ENCODE results near the gene KRTAP16-1. TPM values are rescaled to one million over a fixed set of nuclear protein-coding genes. Genes with fewer than 3 reads are reported as not detected.

Gene KRTAP16-1
- polyA plus RNA-seq, 1 donor (not counting 4 experiments of a cell fraction or from before 2014, with no cell fraction given), result not detected

DNA sequence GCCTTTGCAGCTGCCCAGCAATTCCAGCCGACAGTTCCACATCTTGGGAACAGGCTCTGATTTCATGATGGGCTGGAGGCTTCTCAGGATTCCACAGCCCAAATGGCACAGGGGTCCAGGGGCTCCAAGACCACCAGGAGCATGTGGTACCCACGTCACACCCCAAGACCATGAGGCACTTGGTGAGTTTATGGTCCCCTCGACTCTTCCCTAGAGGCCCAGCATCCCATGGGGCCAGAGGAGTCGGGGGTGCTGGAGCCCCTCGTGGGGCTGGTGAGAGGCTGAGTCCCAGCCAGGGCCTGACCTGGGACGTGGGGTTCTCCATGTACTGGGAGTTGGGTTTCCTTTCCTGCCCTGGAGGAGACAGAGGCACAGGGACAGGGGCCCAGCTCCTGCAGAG lies 16.5 kb upstream of the KRTAP16-1 start:
- no peak overlapping the region for H2AFZ ChIP-seq (ENCODE audit: control insufficient read depth, low read length)
- FAIRE-seq (no peak), DNase-seq (ENCODE audit: low read depth, low spot score) (no peak)
- H4K20me1 ChIP-seq (ENCODE audit: control insufficient read depth, extremely low read depth, insufficient read depth, low read length), result no peaks in the 10 kb centered on the region
- no peaks in the 10 kb centered on the region for H3K9me3 ChIP-seq (ENCODE audit: control insufficient read depth, low read depth, low read length)
- H3K9me1 ChIP-seq (ENCODE audit: control insufficient read depth, extremely low read depth, insufficient read depth, low read length), result no peaks in the 10 kb centered on the region
- H3K4me3 ChIP-seq (ENCODE audit: control insufficient read depth in 2 of 3, extremely low read depth in 1 of 3, insufficient read depth in 2 of 3, low read depth in 1 of 3, low read length in 3 of 3), result no peak overlapping the region
- dilution Hi-C loops (cut with MboI; ENCODE audit: extremely low pct_ligation_motif_present, low sequenced_read_pairs), result no loop called here
- TF ChIP-seq, protein P1, sequence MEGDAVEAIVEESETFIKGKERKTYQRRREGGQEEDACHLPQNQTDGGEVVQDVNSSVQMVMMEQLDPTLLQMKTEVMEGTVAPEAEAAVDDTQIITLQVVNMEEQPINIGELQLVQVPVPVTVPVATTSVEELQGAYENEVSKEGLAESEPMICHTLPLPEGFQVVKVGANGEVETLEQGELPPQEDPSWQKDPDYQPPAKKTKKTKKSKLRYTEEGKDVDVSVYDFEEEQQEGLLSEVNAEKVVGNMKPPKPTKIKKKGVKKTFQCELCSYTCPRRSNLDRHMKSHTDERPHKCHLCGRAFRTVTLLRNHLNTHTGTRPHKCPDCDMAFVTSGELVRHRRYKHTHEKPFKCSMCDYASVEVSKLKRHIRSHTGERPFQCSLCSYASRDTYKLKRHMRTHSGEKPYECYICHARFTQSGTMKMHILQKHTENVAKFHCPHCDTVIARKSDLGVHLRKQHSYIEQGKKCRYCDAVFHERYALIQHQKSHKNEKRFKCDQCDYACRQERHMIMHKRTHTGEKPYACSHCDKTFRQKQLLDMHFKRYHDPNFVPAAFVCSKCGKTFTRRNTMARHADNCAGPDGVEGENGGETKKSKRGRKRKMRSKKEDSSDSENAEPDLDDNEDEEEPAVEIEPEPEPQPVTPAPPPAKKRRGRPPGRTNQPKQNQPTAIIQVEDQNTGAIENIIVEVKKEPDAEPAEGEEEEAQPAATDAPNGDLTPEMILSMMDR (optimal IDR thresholded peaks at IDR 0.05 in 1 of 3, IDR thresholded peaks at IDR 0.05 in 1 of 3, conservative IDR thresholded peaks at IDR 0.05 in 1 of 3; ENCODE audit: extremely low read depth in 1 of 3, insufficient read depth in 2 of 3, low read length in 3 of 3), result no peak
- TF ChIP-seq EZH2 (IDR thresholded peaks at IDR 0.05; ENCODE audit: low read length), result no peak
- H3K4me1 ChIP-seq (ENCODE audit: control insufficient read depth, extremely low read depth, insufficient read depth, low read length), result no peaks in the 10 kb centered on the region
- H3K27me3 ChIP-seq (ENCODE audit: control insufficient read depth, extremely low read depth, insufficient read depth, low read length), result no peaks in the 10 kb centered on the region
- H3K27ac ChIP-seq (ENCODE audit: control insufficient read depth, insufficient read depth, low read length), result no peak overlapping the region
- no peaks in the 10 kb centered on the region for H3K36me3 ChIP-seq (ENCODE audit: control insufficient read depth in 2 of 2, extremely low read depth in 1 of 2, insufficient read depth in 2 of 2, low read length in 2 of 2)
- H3K4me2 ChIP-seq (ENCODE audit: control insufficient read depth, extremely low read depth, insufficient read depth, low read depth, low read length), result no peak overlapping the region
- no peak overlapping the region for H3K9ac ChIP-seq (ENCODE audit: control insufficient read depth, extremely low read depth, insufficient read depth, low read length)
- no peaks in the 10 kb centered on the region for H3K79me2 ChIP-seq (ENCODE audit: control insufficient read depth, insufficient read depth, low read length)

DNA sequence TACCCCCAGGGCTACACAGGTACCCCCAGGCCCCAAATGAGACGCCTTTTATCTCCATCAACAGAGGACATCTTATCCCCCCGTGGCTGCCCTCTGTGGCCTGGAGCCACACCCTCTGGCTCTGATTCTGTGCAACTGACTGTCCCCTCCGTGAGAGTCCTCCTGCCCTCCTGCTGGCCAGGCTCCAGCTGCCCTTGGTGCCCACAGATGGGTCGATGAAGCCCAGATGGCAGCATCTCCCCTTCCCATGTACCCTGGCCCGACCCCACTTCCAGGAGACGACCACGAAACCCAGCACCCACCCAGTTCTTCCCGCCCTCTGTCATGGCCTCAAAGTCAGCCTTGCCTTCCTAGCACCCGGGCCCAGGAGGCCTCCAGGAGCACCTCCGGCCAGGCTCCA lies 16.0 kb upstream of the KRTAP16-1 start:
- H2AFZ ChIP-seq (ENCODE audit: control insufficient read depth, low read length), result no peak overlapping the region
- dilution Hi-C loops (cut with MboI; ENCODE audit: extremely low pct_ligation_motif_present, low sequenced_read_pairs), result no loop called here
- no peaks in the 10 kb centered on the region for H3K4me1 ChIP-seq (ENCODE audit: control insufficient read depth, extremely low read depth, insufficient read depth, low read length)
- H3K4me2 ChIP-seq (ENCODE audit: control insufficient read depth, extremely low read depth, insufficient read depth, low read depth, low read length), result no peak overlapping the region
- no peak overlapping the region for H3K27ac ChIP-seq (ENCODE audit: control insufficient read depth, insufficient read depth, low read length)
- H3K4me3 ChIP-seq (ENCODE audit: control insufficient read depth in 2 of 3, extremely low read depth in 1 of 3, insufficient read depth in 2 of 3, low read depth in 1 of 3, low read length in 3 of 3), result no peak overlapping the region
- H3K9me3 ChIP-seq (ENCODE audit: control insufficient read depth, low read depth, low read length), result no peaks in the 10 kb centered on the region
- no peak for FAIRE-seq
- no peaks in the 10 kb centered on the region for H3K9me1 ChIP-seq (ENCODE audit: control insufficient read depth, extremely low read depth, insufficient read depth, low read length)
- H4K20me1 ChIP-seq (ENCODE audit: control insufficient read depth, extremely low read depth, insufficient read depth, low read length), result no peaks in the 10 kb centered on the region
- no peaks in the 10 kb centered on the region for H3K36me3 ChIP-seq (ENCODE audit: control insufficient read depth in 2 of 2, extremely low read depth in 1 of 2, insufficient read depth in 2 of 2, low read length in 2 of 2)
- H3K79me2 ChIP-seq (ENCODE audit: control insufficient read depth, insufficient read depth, low read length), result no peaks in the 10 kb centered on the region
- no peak for TF ChIP-seq EZH2 (IDR thresholded peaks at IDR 0.05; ENCODE audit: low read length)
- TF ChIP-seq, protein P1 (optimal IDR thresholded peaks at IDR 0.05 in 1 of 3, IDR thresholded peaks at IDR 0.05 in 1 of 3, conservative IDR thresholded peaks at IDR 0.05 in 1 of 3; ENCODE audit: extremely low read depth in 1 of 3, insufficient read depth in 2 of 3, low read length in 3 of 3), result no peak
- no peak for DNase-seq (ENCODE audit: low read depth, low spot score)
- no peaks in the 10 kb centered on the region for H3K27me3 ChIP-seq (ENCODE audit: control insufficient read depth, extremely low read depth, insufficient read depth, low read length)
- no peak overlapping the region for H3K9ac ChIP-seq (ENCODE audit: control insufficient read depth, extremely low read depth, insufficient read depth, low read length)

Data from keratinocyte (primary cell).